Measurements from ENCODE around the gene TBXAS1.

DNA sequence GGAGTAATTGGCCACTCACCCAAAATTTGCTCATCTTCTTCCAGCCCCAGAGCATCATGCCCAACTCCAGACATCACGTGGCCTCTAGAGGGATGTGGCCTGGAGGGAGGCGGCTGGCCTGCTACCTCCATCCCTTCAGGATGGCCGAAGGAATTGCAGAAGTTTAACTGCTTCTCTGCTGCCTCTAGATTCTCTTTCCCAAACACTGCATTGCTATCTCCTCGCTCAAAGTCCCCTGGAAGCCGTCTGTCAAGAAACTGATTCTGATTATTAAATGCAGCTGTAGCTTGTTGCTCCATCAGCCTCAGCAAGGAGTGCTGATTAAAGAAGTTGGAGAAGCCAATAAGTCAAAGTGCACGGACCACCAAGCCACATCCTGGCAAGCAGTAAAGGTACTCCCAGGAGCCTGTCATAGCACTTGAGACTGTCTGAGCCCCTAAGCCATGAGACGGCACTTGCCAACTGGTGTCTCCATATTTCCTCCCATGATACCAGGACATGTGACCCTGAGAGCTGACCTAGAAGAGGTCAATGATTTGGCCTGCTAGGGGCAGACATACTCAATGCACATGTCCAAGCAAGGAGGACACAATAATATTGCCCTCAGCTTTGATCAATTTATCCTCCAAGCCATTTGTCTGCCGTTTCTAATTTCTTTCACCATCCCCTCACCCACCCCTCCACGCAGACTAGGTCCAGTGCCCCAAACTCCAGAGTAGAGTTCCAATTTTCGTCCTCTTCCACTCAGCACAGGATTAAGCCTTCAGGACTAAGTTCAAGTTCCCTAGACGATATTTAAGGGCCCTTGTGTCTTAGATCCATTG lies 84.2 kb downstream of the TBXAS1 start:
- TF ChIP-seq MXI1 (conservative IDR thresholded peaks at IDR 0.05; ENCODE audit: poor library complexity, severe bottlenecking) (no peak), POLR2AphosphoS5 (IDR thresholded peaks at IDR 0.05) (no peak), EZH2 (IDR thresholded peaks at IDR 0.05; ENCODE audit: borderline replicate concordance, insufficient read depth, low read length, poor library complexity, severe bottlenecking) (no peak), EP300 (conservative IDR thresholded peaks at IDR 0.05; ENCODE audit: poor library complexity, severe bottlenecking) (no peak), TAF1 (IDR thresholded peaks at IDR 0.05; ENCODE audit: low read depth) (no peak), RAD21 (conservative IDR thresholded peaks at IDR 0.05) (no peak)
- TF ChIP-seq, protein P1, sequence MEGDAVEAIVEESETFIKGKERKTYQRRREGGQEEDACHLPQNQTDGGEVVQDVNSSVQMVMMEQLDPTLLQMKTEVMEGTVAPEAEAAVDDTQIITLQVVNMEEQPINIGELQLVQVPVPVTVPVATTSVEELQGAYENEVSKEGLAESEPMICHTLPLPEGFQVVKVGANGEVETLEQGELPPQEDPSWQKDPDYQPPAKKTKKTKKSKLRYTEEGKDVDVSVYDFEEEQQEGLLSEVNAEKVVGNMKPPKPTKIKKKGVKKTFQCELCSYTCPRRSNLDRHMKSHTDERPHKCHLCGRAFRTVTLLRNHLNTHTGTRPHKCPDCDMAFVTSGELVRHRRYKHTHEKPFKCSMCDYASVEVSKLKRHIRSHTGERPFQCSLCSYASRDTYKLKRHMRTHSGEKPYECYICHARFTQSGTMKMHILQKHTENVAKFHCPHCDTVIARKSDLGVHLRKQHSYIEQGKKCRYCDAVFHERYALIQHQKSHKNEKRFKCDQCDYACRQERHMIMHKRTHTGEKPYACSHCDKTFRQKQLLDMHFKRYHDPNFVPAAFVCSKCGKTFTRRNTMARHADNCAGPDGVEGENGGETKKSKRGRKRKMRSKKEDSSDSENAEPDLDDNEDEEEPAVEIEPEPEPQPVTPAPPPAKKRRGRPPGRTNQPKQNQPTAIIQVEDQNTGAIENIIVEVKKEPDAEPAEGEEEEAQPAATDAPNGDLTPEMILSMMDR (IDR thresholded peaks at IDR 0.05; ENCODE audit: poor library complexity, severe bottlenecking): no peak
- TF ChIP-seq, protein P2, sequence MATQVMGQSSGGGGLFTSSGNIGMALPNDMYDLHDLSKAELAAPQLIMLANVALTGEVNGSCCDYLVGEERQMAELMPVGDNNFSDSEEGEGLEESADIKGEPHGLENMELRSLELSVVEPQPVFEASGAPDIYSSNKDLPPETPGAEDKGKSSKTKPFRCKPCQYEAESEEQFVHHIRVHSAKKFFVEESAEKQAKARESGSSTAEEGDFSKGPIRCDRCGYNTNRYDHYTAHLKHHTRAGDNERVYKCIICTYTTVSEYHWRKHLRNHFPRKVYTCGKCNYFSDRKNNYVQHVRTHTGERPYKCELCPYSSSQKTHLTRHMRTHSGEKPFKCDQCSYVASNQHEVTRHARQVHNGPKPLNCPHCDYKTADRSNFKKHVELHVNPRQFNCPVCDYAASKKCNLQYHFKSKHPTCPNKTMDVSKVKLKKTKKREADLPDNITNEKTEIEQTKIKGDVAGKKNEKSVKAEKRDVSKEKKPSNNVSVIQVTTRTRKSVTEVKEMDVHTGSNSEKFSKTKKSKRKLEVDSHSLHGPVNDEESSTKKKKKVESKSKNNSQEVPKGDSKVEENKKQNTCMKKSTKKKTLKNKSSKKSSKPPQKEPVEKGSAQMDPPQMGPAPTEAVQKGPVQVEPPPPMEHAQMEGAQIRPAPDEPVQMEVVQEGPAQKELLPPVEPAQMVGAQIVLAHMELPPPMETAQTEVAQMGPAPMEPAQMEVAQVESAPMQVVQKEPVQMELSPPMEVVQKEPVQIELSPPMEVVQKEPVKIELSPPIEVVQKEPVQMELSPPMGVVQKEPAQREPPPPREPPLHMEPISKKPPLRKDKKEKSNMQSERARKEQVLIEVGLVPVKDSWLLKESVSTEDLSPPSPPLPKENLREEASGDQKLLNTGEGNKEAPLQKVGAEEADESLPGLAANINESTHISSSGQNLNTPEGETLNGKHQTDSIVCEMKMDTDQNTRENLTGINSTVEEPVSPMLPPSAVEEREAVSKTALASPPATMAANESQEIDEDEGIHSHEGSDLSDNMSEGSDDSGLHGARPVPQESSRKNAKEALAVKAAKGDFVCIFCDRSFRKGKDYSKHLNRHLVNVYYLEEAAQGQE (IDR thresholded peaks at IDR 0.05; ENCODE audit: borderline replicate concordance): no peak

All from neural cell (in vitro differentiated cells).